AG04450 (cell line): ENCODE data around the gene ADSS2. TPM values are rescaled to one million over a fixed set of nuclear protein-coding genes. Genes with fewer than 3 reads are reported as not detected.

Source experiments
- CTCF ChIA-PET: fragments of 300-600, 350-600 bp; formaldehyde crosslinking; extraction: SDS; loops from one replicate; lab custom pipeline; 2022; ENCODE audit warnings: antibody characterized with exemption, inconsistent platforms; lab: Charles Lee
- POLR2A ChIA-PET: fragments of 350-600 bp; formaldehyde crosslinking; extraction: SDS; loops from one replicate; lab custom pipeline; 2021; ENCODE audit warnings: antibody characterized with exemption, inconsistent platforms; lab: Yijun Ruan, JAX
- DNase-seq: peaks from one replicate; pipeline ENCODE4 v3.0.0-alpha.2; 2011; ENCODE audit warnings: low read depth, low spot score
- H3K27ac ChIP-seq: one replicate; pipeline ENCODE4 v1.5.1; 2012; ENCODE audit warnings: low read depth, low read length, control low read depth
- H3K27me3 ChIP-seq: one replicate; pipeline ENCODE4 v1.6.0; 2012; ENCODE audit warnings: low read length; ENCODE audit not compliant: control insufficient read depth, insufficient read depth
- H3K4me3 ChIP-seq: 2 replicates; pipeline ENCODE4 v1.5.1; 2011; ENCODE audit warnings: mild to moderate bottlenecking, low read depth, low read length, control low read depth
- H3K9me3 ChIP-seq: 2 replicates; pipeline ENCODE4 v1.5.1; 2012; ENCODE audit warnings: low read length; ENCODE audit not compliant: control insufficient read depth, insufficient read depth
- CTCF ChIP-seq: IDR thresholded peaks from 2 replicates; pipeline ENCODE4 v1.5.1; 2011; ENCODE audit warnings: low read depth, low read length, control low read depth, inconsistent platforms
- polyA plus RNA-seq: library from polyadenylated mRNA; depleted of rRNA; stranded (reverse); fragments of >200 nt; gene quantifications from 2 replicates; pipeline ENCODE4 v1.2.3, GENCODE V29; 2011; rRNA removed

The ADSS2 gene
- polyA plus RNA-seq, 1 experiment, result 50.5 TPM

GRCh38 chr1:244362476-244362875, 89.2 kb downstream of the ADSS2 start:
- ChIA-PET POLR2A (interaction anchor here (0.6 to 1.5 kb wide), 5 partner anchors 11 to 658 kb away, joined by 3 to 18 read pairs (median 4); no protein-coding TSS in a partner anchor), CTCF (no interaction called here)
- Histone ChIP-seq H3K27me3 (no peaks in the 10 kb centered on the region), H3K9me3 (peaks cover 7% of the 10 kb centered on the region), H3K4me3 (no peak overlapping the region), H3K27ac (peak overlapping the region; percentile 34)
- DNase-seq, result no peak
- TF ChIP-seq CTCF, result no peak

GRCh38 chr1:244361764-244362473, 89.8 kb downstream of the ADSS2 start:
- Histone ChIP-seq H3K27ac (peak overlapping the region; percentile 72), H3K27me3 (no peaks in the 10 kb centered on the region), H3K4me3 (peak overlapping the region; percentile 49), H3K9me3 (peaks cover 7% of the 10 kb centered on the region)
- TF ChIP-seq CTCF, result no peak
- CTCF ChIA-PET, result interaction anchor here (0.6 kb wide), 1 partner anchor 259 kb away, joined by 3 read pairs; no protein-coding TSS in a partner anchor
- POLR2A ChIA-PET, result interaction anchor here (0.6 to 1.5 kb wide), 6 partner anchors 10 to 659 kb away, joined by 3 to 18 read pairs (median 4); no protein-coding TSS in a partner anchor
- DNase-seq, result peak; percentile 68

Other genes starting within 250 kb of the ADSS2 start
- gene CATSPERE, start 9.4 kb upstream of the ADSS2 start, polyA plus RNA-seq, result 0.36 and 0.58 TPM in 2 replicates
- 44.9 and 60.2 TPM in 2 replicates for gene DESI2, start 201.2 kb upstream of the ADSS2 start, polyA plus RNA-seq